DND-41 (cell line): ENCODE data around the gene EHD1.

Experiments used
- CTCF ChIP-seq: IDR thresholded peaks from 2 replicates; pipeline ENCODE4 v1.5.1; 2012; ENCODE audit warnings: borderline replicate concordance, low read length, moderate library complexity, mild to moderate bottlenecking; ENCODE audit not compliant: poor library complexity, severe bottlenecking; ENCODE audit errors: extremely low read depth
- EZH2 ChIP-seq: IDR thresholded peaks from 3 replicates; pipeline ENCODE4 v1.6.1; 2012; ENCODE audit warnings: borderline replicate concordance, low read depth, mild to moderate bottlenecking, moderate library complexity, low read length, inconsistent platforms; ENCODE audit not compliant: severe bottlenecking

GRCh38 chr11:64848826-64849597, 29.4 kb downstream of the EHD1 start:
- TF ChIP-seq CTCF = no peak
- no peak for TF ChIP-seq EZH2
